H1 (cell line): ENCODE results near the gene TSTD2. TPM values are rescaled to one million over a fixed set of nuclear protein-coding genes. Genes with fewer than 3 reads are reported as not detected.

Source experiments
- CTCF ChIA-PET: fragments of 300-600 bp; sonication (Branson Sonifier 250); formaldehyde crosslinking; loops from one replicate; lab custom pipeline; 2021; ENCODE audit not compliant: partially characterized antibody; lab: Charles Lee
- POLR2A ChIA-PET: fragments of 300-600 bp; sonication (Branson Sonifier 250); formaldehyde crosslinking; loops from one replicate; lab custom pipeline; 2021; ENCODE audit warnings: inconsistent platforms; ENCODE audit not compliant: partially characterized antibody; lab: Charles Lee
- DNase-seq, 2 experiments: peaks; one replicate each; pipeline versions ENCODE4 v3.0.0 to v3.0.0-alpha.2; 2010 to 2022; ENCODE audit warnings: low spot score in 2 of 2, low read depth in 1 of 2, mixed read lengths in 1 of 2
- FAIRE-seq: peaks from 2 replicates; lab custom pipeline; 2011; peaks lifted over from hg19 to GRCh38; lab: Jason Lieb, UNC
- H2AFZ ChIP-seq: 2 replicates; pipeline ENCODE4 v1.8.1; 2012; ENCODE audit warnings: low read length, inconsistent platforms
- H2AK5ac ChIP-seq: 2 replicates; pipeline ENCODE4 v1.6.1; 2013; ENCODE audit warnings: low read depth, low read length
- H2BK120ac ChIP-seq: replicated peaks from 2 replicates; pipeline ENCODE3; 2013; ENCODE audit warnings: low read depth, low read length, inconsistent platforms
- H2BK12ac ChIP-seq: 2 replicates; pipeline ENCODE4 v1.6.1; 2013; ENCODE audit warnings: low read depth, low read length
- H2BK15ac ChIP-seq: 2 replicates; pipeline ENCODE4 v1.6.1; 2013; ENCODE audit warnings: low read length
- H2BK20ac ChIP-seq: 2 replicates; pipeline ENCODE4 v1.6.1; 2013; ENCODE audit warnings: low read length
- H2BK5ac ChIP-seq: 2 replicates; pipeline ENCODE4 v1.6.1; 2013; ENCODE audit warnings: low read depth, low read length
- H3K14ac ChIP-seq: 2 replicates; pipeline ENCODE4 v1.6.1; 2013; ENCODE audit warnings: inconsistent platforms; ENCODE audit not compliant: insufficient read length
- H3K18ac ChIP-seq: 2 replicates; pipeline ENCODE4 v1.6.1; 2013; ENCODE audit warnings: low read length; ENCODE audit errors: extremely low read depth
- H3K23ac ChIP-seq: 2 replicates; pipeline ENCODE4 v1.6.1; 2013; ENCODE audit warnings: inconsistent platforms; ENCODE audit not compliant: insufficient read length
- H3K23me2 ChIP-seq: 2 replicates; pipeline ENCODE4 v1.6.1; 2013; ENCODE audit warnings: low read depth, low read length
- H3K27ac ChIP-seq: 2 replicates; pipeline ENCODE4 v1.6.1; 2011; ENCODE audit warnings: low read depth, low read length, inconsistent platforms
- H3K27me3 ChIP-seq, 4 experiments: replicated peaks in 1 of 4; 1 replicate in 1 of 4; 2 replicates in 3 of 4; pipeline versions ENCODE4 v1.6.1 to v1.8.1; 2011 to 2013; ENCODE audit warnings: low read length in 3 of 4, mild to moderate bottlenecking in 3 of 4, inconsistent platforms in 2 of 4, mixed read lengths in 2 of 4, moderate library complexity in 1 of 4; ENCODE audit not compliant: control insufficient read depth in 3 of 4, insufficient read depth in 3 of 4; ENCODE audit errors: extremely low read depth in 1 of 4
- H3K36me3 ChIP-seq, 4 experiments: 2 replicates each; pipeline versions ENCODE4 v1.6.1 to v1.8.1; 2011 to 2013; ENCODE audit warnings: mild to moderate bottlenecking in 4 of 4, low read length in 3 of 4, moderate library complexity in 2 of 4, control low read depth in 1 of 4, inconsistent platforms in 1 of 4; ENCODE audit not compliant: insufficient read depth in 4 of 4, control insufficient read depth in 2 of 4
- H3K4ac ChIP-seq: replicated peaks from 2 replicates; pipeline ENCODE3; 2013; ENCODE audit warnings: low read length, low read depth, mixed read lengths, inconsistent platforms; ENCODE audit not compliant: insufficient read length
- H3K4me1 ChIP-seq, 4 experiments: replicated peaks in 1 of 4; 1 replicate in 1 of 4; 2 replicates in 3 of 4; pipeline versions ENCODE4 v1.6.1 to v1.8.1; 2011 to 2013; ENCODE audit warnings: low read length in 3 of 4, inconsistent platforms in 2 of 4, mixed read lengths in 1 of 4; ENCODE audit not compliant: insufficient read depth in 4 of 4, control insufficient read depth in 3 of 4
- H3K4me2 ChIP-seq, 2 experiments: 2 replicates each; pipeline versions ENCODE4 v1.6.1 to v1.8.1; 2011 to 2013; ENCODE audit warnings: low read depth in 2 of 2, low read length in 2 of 2, control low read depth in 1 of 2, inconsistent platforms in 1 of 2, mild to moderate bottlenecking in 1 of 2; ENCODE audit not compliant: insufficient read depth in 1 of 2
- H3K4me3 ChIP-seq, 4 experiments: fragments of 200-600, 300-600 bp in 1 of 4; sonication (generic), shearing (Covaris generic), sonication (Bioruptor Twin) in 1 of 4; 2 replicates each; pipeline versions ENCODE4 v1.5.1 to v1.8.1; 2011 to 2016; ENCODE audit warnings: low read length in 4 of 4, low read depth in 3 of 4, control low read depth in 2 of 4, inconsistent platforms in 2 of 4, mild to moderate bottlenecking in 2 of 4, mixed read lengths in 1 of 4, moderate library complexity in 1 of 4; ENCODE audit not compliant: insufficient read depth in 2 of 4; ENCODE audit errors: extremely low read depth in 1 of 4
- H3K56ac ChIP-seq: replicated peaks from 2 replicates; pipeline ENCODE3; 2013; ENCODE audit warnings: low read depth, mild to moderate bottlenecking, mixed read lengths, low read length, inconsistent platforms; ENCODE audit not compliant: insufficient read length
- H3K79me1 ChIP-seq: 2 replicates; pipeline ENCODE4 v1.6.1; 2013; ENCODE audit warnings: low read depth, low read length, control low read depth
- H3K79me2 ChIP-seq, 2 experiments: 2 replicates each; pipeline versions ENCODE4 v1.6.1 to v1.8.1; 2012 to 2013; ENCODE audit warnings: low read length in 2 of 2, mild to moderate bottlenecking in 2 of 2, inconsistent platforms in 1 of 2; ENCODE audit not compliant: insufficient read depth in 2 of 2, control insufficient read depth in 1 of 2
- H3K9ac ChIP-seq, 4 experiments: replicated peaks in 1 of 4; 1 replicate in 1 of 4; 2 replicates in 3 of 4; pipeline versions ENCODE4 v1.6.1 to v1.8.1; 2011 to 2013; ENCODE audit warnings: low read depth in 3 of 4, low read length in 3 of 4, control low read depth in 2 of 4, mild to moderate bottlenecking in 2 of 4, moderate library complexity in 2 of 4, inconsistent platforms in 1 of 4; ENCODE audit errors: extremely low read depth in 1 of 4
- H3K9me3 ChIP-seq, 2 experiments: 2 replicates each; pipeline versions ENCODE4 v1.6.1 to v1.8.1; 2012 to 2013; ENCODE audit warnings: mild to moderate bottlenecking in 2 of 2, moderate library complexity in 2 of 2, control low read depth in 1 of 2, inconsistent platforms in 1 of 2, low read depth in 1 of 2, low read length in 1 of 2, mixed read lengths in 1 of 2; ENCODE audit not compliant: insufficient read depth in 2 of 2
- H4K20me1 ChIP-seq, 2 experiments: replicated peaks in 1 of 2; 2 replicates each; pipeline versions ENCODE3 to v1.8.1; 2011 to 2013; ENCODE audit warnings: inconsistent platforms in 2 of 2, low read length in 2 of 2, mild to moderate bottlenecking in 1 of 2; ENCODE audit not compliant: insufficient read depth in 2 of 2, control insufficient read depth in 1 of 2
- H4K5ac ChIP-seq: 2 replicates; pipeline ENCODE4 v1.6.1; 2013; ENCODE audit warnings: low read length, low read depth, mixed read lengths, inconsistent platforms; ENCODE audit not compliant: insufficient read length
- H4K8ac ChIP-seq: 2 replicates; pipeline ENCODE4 v1.8.0; 2013; ENCODE audit warnings: mild to moderate bottlenecking, moderate library complexity, low read length, inconsistent platforms; ENCODE audit not compliant: insufficient read depth; ENCODE audit errors: extremely low read depth
- H4K91ac ChIP-seq: replicated peaks from 2 replicates; pipeline ENCODE3; 2013; ENCODE audit warnings: low read length, mixed read lengths, inconsistent platforms; ENCODE audit not compliant: insufficient read length
- BCL11A ChIP-seq, 2 experiments: IDR thresholded peaks; one replicate each; pipeline ENCODE4 v1.6.1; 2011; ENCODE audit warnings: low read depth in 2 of 2, low read length in 2 of 2, mild to moderate bottlenecking in 2 of 2
- EGR1 ChIP-seq: IDR thresholded peaks from 2 replicates; pipeline ENCODE4 v1.6.1; 2011; ENCODE audit warnings: low read depth, low read length, borderline replicate concordance
- EP300 ChIP-seq, 2 experiments: IDR thresholded peaks; 1 replicate in 1 of 2; 2 replicates in 1 of 2; pipeline ENCODE4 v1.6.1; 2011 to 2012; ENCODE audit warnings: low read depth in 2 of 2, low read length in 2 of 2, mild to moderate bottlenecking in 2 of 2, borderline replicate concordance in 1 of 2, inconsistent platforms in 1 of 2, moderate library complexity in 1 of 2
- EZH2 ChIP-seq: fragments of 200-600 bp; sonication (generic); IDR thresholded peaks from 2 replicates; pipeline ENCODE4 v1.7.1; 2012; ENCODE audit warnings: low read depth, mild to moderate bottlenecking, moderate library complexity, low read length, inconsistent platforms; ENCODE audit not compliant: severe bottlenecking
- JUND ChIP-seq: IDR thresholded peaks from 2 replicates; pipeline ENCODE4 v1.6.1; 2011; ENCODE audit warnings: mild to moderate bottlenecking, improper control_type of control experiment, low read length
- MAFK ChIP-seq: IDR thresholded peaks from 2 replicates; pipeline ENCODE4 v1.6.1; 2012; ENCODE audit warnings: low read depth, mild to moderate bottlenecking, improper control_type of control experiment, low read length
- POLR2A ChIP-seq, 2 experiments: IDR thresholded peaks; 1 replicate in 1 of 2; 2 replicates in 1 of 2; pipeline ENCODE4 v1.6.1; 2011; ENCODE audit warnings: low read depth in 2 of 2, low read length in 2 of 2, mild to moderate bottlenecking in 2 of 2; ENCODE audit errors: control extremely low read depth in 1 of 2
- RXRA ChIP-seq: IDR thresholded peaks from 2 replicates; pipeline ENCODE4 v1.6.1; 2011; ENCODE audit warnings: low read depth, mild to moderate bottlenecking, low read length, moderate library complexity; ENCODE audit not compliant: insufficient read depth
- SAP30 ChIP-seq: fragments of 300-600 bp; sonication (generic); IDR thresholded peaks from 2 replicates; pipeline ENCODE4 v1.7.1; 2012; ENCODE audit warnings: low read length, moderate library complexity, mild to moderate bottlenecking, inconsistent platforms; ENCODE audit not compliant: insufficient read depth, insufficient replicate concordance
- SIX5 ChIP-seq: IDR thresholded peaks from 2 replicates; pipeline ENCODE4 v1.6.1; 2011; ENCODE audit warnings: mild to moderate bottlenecking, low read depth, low read length
- SRF ChIP-seq: IDR thresholded peaks from 2 replicates; pipeline ENCODE4 v1.6.1; 2011; ENCODE audit warnings: mild to moderate bottlenecking, low read depth, low read length, moderate library complexity
- TBP ChIP-seq: IDR thresholded peaks from 2 replicates; pipeline ENCODE4 v1.6.1; 2011; ENCODE audit warnings: low read depth, low read length, improper control_type of control experiment
- WGBS, 2 experiments: shearing (Covaris generic) in 1 of 2; methylation state at CpG; one replicate each; pipeline versions ENCODE4 v1.1.6 to v1.1.7; 2013 to 2015; ENCODE audit warnings: low lambda C conversion rate in 2 of 2, mixed read lengths in 2 of 2, inconsistent platforms in 1 of 2, low coverage in 1 of 2, missing lambda C conversion rate in 1 of 2; ENCODE audit not compliant: insufficient replicate concordance in 2 of 2, insufficient coverage in 1 of 2, insufficient read length in 1 of 2; ENCODE audit errors: extremely low coverage in 1 of 2, missing lambda C conversion rate in 1 of 2; 5-methylcytosine and 5-hydroxymethylcytosine counted together
- polyA plus RNA-seq, 7 experiments: library from polyadenylated mRNA; depleted of rRNA in 3 of 7; stranded (reverse) in 5 of 7; unstranded in 2 of 7; fragments of >200 nt in 5 of 7; fragments of 200-250 nt in 2 of 7; gene quantifications; 1 replicate in 5 of 7; 2 replicates in 1 of 7; 4 replicates in 1 of 7; pipeline versions ENCODE4 v1.2.1 to v1.2.3, GENCODE V29; 2011 to 2013; ENCODE audit warnings: missing spikeins in 2 of 7, mixed read lengths in 2 of 7
- total RNA-seq: library from RNA; stranded (reverse); fragmentation: NEBNext Ultra II Directional; extraction: Animal tissue kit (Norgen Biotek cat#: 25700); gene quantifications from 2 replicates; pipeline ENCODE4 v1.2.1, GENCODE V29; 2021

Gene TSTD2
- total and polyA plus RNA-seq, 2 of the 8 experiments (the other 6 are each of a cell fraction or from before 2014, with no cell fraction given), result 16.1 to 17.5 TPM

- Histone ChIP-seq H4K91ac (no peak overlapping the region), H3K4me3 (no peak overlapping the region), H4K5ac (no peak overlapping the region), H2BK5ac (no peak overlapping the region), H2BK120ac (no peak overlapping the region), H3K14ac (no peak overlapping the region), H3K18ac (no peak overlapping the region), H2BK12ac (no peak overlapping the region), H2AFZ (no peak overlapping the region), H4K20me1 (no peaks in the 10 kb centered on the region), H3K4ac (no peak overlapping the region), H2BK20ac (no peak overlapping the region), H3K4me1 (peaks cover 0 to 5% (median 0%) of the 10 kb centered on the region in 4 experiments; a peak in 3 of 7 replicates), H3K23me2 (no peaks in the 10 kb centered on the region), H2AK5ac (no peak overlapping the region), H3K36me3 (peaks cover 20 to 59% (median 40%) of the 10 kb centered on the region in 4 experiments), H3K27me3 (no peaks in the 10 kb centered on the region), H3K79me2 (no peaks in the 10 kb centered on the region), H3K9ac (no peak overlapping the region), H3K27ac (no peak overlapping the region), H3K4me2 (no peak overlapping the region), H3K79me1 (no peaks in the 10 kb centered on the region; the same call in 1 of the 2 replicates), H3K56ac (no peak overlapping the region), H3K23ac (no peak overlapping the region), H4K8ac (no peak overlapping the region), H2BK15ac (no peak overlapping the region), H3K9me3 (no peaks in the 10 kb centered on the region)
- ChIA-PET POLR2A (interaction anchor here (1.0 to 1.2 kb wide), 2 partner anchors 101 to 122 kb away, joined by 4 read pairs; partner anchors contain the start of gene TMOD1), CTCF (interaction anchor here (1.4 to 22.2 kb wide), 5 partner anchors 11 to 216 kb away, joined by 3 to 574 read pairs (median 9); no protein-coding TSS in a partner anchor)
- FAIRE-seq, result no peak
- 87% methylated on average over 10 of the region's 10 CpGs; no CpG with 5 or more reads in 1 of the 2 experiments for WGBS, 2 experiments
- TF ChIP-seq JUND (no peak), BCL11A (IDR thresholded peaks at IDR 0.05; ENCODE audit: low read depth in 2 of 2, low read length in 2 of 2) (no peak), EZH2 (no peak), POLR2A (IDR thresholded peaks at IDR 0.05; ENCODE audit: control extremely low read depth in 1 of 2, low read depth in 2 of 2, low read length in 2 of 2) (no peak), EP300 (IDR thresholded peaks at IDR 0.05; ENCODE audit: borderline replicate concordance in 1 of 2, low read depth in 2 of 2, low read length in 2 of 2) (no peak), TBP (no peak), EGR1 (no peak), SAP30 (no peak), SIX5 (no peak), MAFK (no peak), RXRA (no peak), SRF (no peak)
- no peak for DNase-seq
Observed at GRCh38 chr9:97602430-97602829, 30.7 kb downstream of the TSTD2 start.
